B cell (primary cell): ENCODE results near the gene CKM.

Experiments used
- EZH2 ChIP-seq: IDR thresholded peaks from 2 replicates; pipeline ENCODE4 v1.6.1; 2012; ENCODE audit warnings: borderline replicate concordance, low read depth, mild to moderate bottlenecking, moderate library complexity, low read length; ENCODE audit not compliant: insufficient read depth, poor library complexity, severe bottlenecking
- TF ChIP-seq, protein P1 (sequence below): fragments of 200-600 bp; IDR thresholded peaks from one replicate; pipeline ENCODE4 v1.8.0; 2022; ENCODE audit warnings: antibody characterized with exemption, mild to moderate bottlenecking

GRCh38 chr19:45296355-45296754 lies 26.3 kb downstream of the CKM start:
- TF ChIP-seq, protein P1, sequence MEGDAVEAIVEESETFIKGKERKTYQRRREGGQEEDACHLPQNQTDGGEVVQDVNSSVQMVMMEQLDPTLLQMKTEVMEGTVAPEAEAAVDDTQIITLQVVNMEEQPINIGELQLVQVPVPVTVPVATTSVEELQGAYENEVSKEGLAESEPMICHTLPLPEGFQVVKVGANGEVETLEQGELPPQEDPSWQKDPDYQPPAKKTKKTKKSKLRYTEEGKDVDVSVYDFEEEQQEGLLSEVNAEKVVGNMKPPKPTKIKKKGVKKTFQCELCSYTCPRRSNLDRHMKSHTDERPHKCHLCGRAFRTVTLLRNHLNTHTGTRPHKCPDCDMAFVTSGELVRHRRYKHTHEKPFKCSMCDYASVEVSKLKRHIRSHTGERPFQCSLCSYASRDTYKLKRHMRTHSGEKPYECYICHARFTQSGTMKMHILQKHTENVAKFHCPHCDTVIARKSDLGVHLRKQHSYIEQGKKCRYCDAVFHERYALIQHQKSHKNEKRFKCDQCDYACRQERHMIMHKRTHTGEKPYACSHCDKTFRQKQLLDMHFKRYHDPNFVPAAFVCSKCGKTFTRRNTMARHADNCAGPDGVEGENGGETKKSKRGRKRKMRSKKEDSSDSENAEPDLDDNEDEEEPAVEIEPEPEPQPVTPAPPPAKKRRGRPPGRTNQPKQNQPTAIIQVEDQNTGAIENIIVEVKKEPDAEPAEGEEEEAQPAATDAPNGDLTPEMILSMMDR, result no peak
- no peak for TF ChIP-seq EZH2
